ENCODE results near the gene CTIF. TPM values are rescaled to one million over a fixed set of nuclear protein-coding genes. Genes with fewer than 3 reads are reported as not detected.

The CTIF gene
- polyA plus RNA-seq, 2 donors: 11.8 to 22.7 TPM

DNA sequence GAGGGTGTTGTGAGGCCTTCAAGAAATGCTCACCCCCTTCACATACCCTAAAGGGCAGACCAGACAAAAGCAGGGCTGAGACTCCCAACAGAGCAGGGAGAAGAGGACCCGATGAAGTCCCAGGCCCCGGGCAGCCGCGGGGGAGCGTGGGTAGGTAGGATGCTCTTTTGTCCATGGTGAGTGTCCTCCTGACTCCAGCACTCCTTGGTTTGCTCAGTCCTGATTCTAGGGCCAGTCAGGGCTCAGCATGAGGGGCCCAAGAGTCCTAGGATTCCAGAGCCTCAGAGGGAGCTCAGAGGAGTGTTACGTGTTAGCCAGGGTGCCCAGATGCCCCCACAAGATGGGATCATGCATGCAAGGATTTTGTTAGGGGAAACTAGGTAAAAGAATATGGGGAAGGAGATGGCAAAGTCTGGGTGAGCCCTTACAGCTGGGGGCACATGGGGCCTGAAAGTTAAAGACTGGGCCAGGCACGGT is 347.1 kb downstream of the CTIF start:
- Histone ChIP-seq H3K9me3 (ENCODE audit: control insufficient read depth in 2 of 2, insufficient read depth in 1 of 2, low read depth in 1 of 2, low read length in 1 of 2) (peaks cover 0 to 2% of the 10 kb centered on the region in 2 donors), H3K4me1 (ENCODE audit: control insufficient read depth in 2 of 2, insufficient read depth in 2 of 2, low read length in 1 of 2) (no peaks in the 10 kb centered on the region), H3K4me3 (ENCODE audit: low read depth in 1 of 2, low read length in 2 of 2) (no peak overlapping the region), H3K27ac (ENCODE audit: low read depth in 2 of 2, low read length in 1 of 2) (no peak overlapping the region), H3K36me3 (ENCODE audit: control insufficient read depth in 2 of 2, insufficient read depth in 2 of 2, low read length in 1 of 2) (no peaks in the 10 kb centered on the region), H3K27me3 (ENCODE audit: control insufficient read depth in 1 of 2, insufficient read depth in 2 of 2, low read length in 2 of 2) (no peaks in the 10 kb centered on the region)
- 91 to 95% methylated on average over 7 of the region's 7 CpGs for WGBS, 2 donors

DNA sequence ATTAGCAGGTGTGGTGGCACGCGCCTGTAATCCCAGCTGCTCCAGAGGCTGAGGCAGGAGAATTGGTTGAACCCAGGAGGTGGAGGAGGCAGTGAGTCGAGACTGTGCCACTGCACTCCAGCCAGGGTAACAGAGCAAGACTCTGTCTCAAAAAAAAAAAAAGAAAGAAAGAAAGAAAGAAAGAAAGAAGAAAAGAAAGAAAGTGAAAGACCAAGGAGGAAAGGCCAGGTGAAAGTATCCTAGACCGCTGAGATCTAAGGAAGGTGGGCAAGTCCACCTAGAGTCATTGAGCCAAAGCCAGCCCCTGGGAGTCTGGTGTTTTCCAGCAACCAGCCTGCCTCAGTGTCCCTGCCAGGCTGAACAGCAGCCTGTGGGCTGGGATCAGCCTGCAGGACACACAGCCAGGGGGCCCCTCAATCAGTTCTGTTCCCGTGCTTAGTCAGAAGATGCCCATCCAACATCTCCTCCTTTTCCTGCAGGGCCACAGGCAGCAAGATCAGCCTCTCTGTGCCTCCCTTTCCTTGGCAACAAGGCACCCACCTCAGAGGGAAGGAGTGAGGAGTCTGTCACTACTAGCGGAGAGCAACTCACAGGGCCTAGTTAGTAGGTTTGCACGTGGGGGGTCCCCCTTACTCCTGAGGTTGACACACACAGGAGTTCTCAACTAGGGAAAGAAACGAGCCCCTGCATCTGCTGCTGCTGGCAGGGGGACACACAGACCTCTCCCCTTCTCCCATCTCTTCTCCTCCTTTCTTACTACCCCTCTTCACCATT is 347.9 kb downstream of the CTIF start:
- 90 to 91% methylated on average over 8 of the region's 8 CpGs for WGBS, 2 donors
- Histone ChIP-seq H3K36me3 (ENCODE audit: control insufficient read depth in 2 of 2, insufficient read depth in 2 of 2, low read length in 1 of 2) (no peaks in the 10 kb centered on the region), H3K4me3 (ENCODE audit: low read depth in 1 of 2, low read length in 2 of 2) (no peak overlapping the region), H3K27me3 (ENCODE audit: control insufficient read depth in 1 of 2, insufficient read depth in 2 of 2, low read length in 2 of 2) (no peaks in the 10 kb centered on the region), H3K27ac (ENCODE audit: low read depth in 2 of 2, low read length in 1 of 2) (no peak overlapping the region), H3K9me3 (ENCODE audit: control insufficient read depth in 2 of 2, insufficient read depth in 1 of 2, low read depth in 1 of 2, low read length in 1 of 2) (peaks cover 0 to 2% of the 10 kb centered on the region in 2 donors), H3K4me1 (ENCODE audit: control insufficient read depth in 2 of 2, insufficient read depth in 2 of 2, low read length in 1 of 2) (no peaks in the 10 kb centered on the region)

DNA sequence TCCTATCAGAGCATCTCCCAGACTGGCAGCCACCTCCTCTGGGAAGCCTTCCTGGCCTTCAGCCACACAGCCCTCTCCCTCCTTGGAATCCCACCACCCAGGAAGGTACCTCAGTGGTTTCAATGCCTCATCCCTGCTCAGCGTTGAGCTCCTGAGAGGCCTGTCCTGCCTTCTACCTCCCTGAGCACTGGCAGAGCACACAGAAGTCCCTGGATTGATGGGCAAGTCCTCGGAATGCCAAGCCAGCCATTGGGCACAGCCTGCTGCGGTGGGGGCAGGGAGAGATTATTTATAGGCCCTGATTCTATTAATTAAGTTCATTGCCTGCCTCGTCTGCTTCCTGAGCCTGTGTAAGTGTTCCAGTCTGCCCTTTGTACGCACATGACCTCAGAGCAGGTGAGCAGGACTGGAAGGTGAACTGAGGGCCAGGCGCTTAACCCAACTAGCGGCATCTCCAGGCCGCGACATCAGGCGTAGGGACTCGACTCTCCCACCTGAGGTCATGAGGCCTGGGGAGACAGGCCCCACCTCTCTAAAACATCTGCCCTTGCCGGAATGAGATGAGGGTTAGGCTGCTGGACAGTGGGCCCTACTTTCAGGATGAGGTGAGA is 348.6 kb downstream of the CTIF start:
- Histone ChIP-seq H3K36me3 (ENCODE audit: control insufficient read depth in 2 of 2, insufficient read depth in 2 of 2, low read length in 1 of 2) (no peaks in the 10 kb centered on the region), H3K4me1 (ENCODE audit: control insufficient read depth in 2 of 2, insufficient read depth in 2 of 2, low read length in 1 of 2) (peaks cover 0 to 4% of the 10 kb centered on the region in 2 donors), H3K4me3 (ENCODE audit: low read depth in 1 of 2, low read length in 2 of 2) (no peak overlapping the region), H3K9me3 (ENCODE audit: control insufficient read depth in 2 of 2, insufficient read depth in 1 of 2, low read depth in 1 of 2, low read length in 1 of 2) (peaks cover 0 to 2% of the 10 kb centered on the region in 2 donors), H3K27me3 (ENCODE audit: control insufficient read depth in 1 of 2, insufficient read depth in 2 of 2, low read length in 2 of 2) (no peaks in the 10 kb centered on the region), H3K27ac (ENCODE audit: low read depth in 2 of 2, low read length in 1 of 2) (no peak overlapping the region)
- 90 to 94% methylated on average over 12 of the region's 12 CpGs for WGBS, 2 donors

- H3K9me3 ChIP-seq (ENCODE audit: control insufficient read depth in 2 of 2, insufficient read depth in 1 of 2, low read depth in 1 of 2, low read length in 1 of 2): peaks cover 0 to 2% of the 10 kb centered on the region in 2 donors
- no peaks in the 10 kb centered on the region for H3K36me3 ChIP-seq (ENCODE audit: control insufficient read depth in 2 of 2, insufficient read depth in 2 of 2, low read length in 1 of 2)
- WGBS, 2 donors: 86% methylated on average over 18 of the region's 18 CpGs
- H3K4me1 ChIP-seq (ENCODE audit: control insufficient read depth in 2 of 2, insufficient read depth in 2 of 2, low read length in 1 of 2): peaks cover 0 to 9% of the 10 kb centered on the region in 2 donors
- no peak overlapping the region for H3K4me3 ChIP-seq (ENCODE audit: low read depth in 1 of 2, low read length in 2 of 2)
- H3K27ac ChIP-seq (ENCODE audit: low read depth in 2 of 2, low read length in 1 of 2): no peak overlapping the region
- H3K27me3 ChIP-seq (ENCODE audit: control insufficient read depth in 1 of 2, insufficient read depth in 2 of 2, low read length in 2 of 2): no peaks in the 10 kb centered on the region
Measured at GRCh38 chr18:48887905-48888772, 349.3 kb downstream of the CTIF start.

- peaks cover 3 to 15% of the 10 kb centered on the region in 2 donors for H3K4me1 ChIP-seq (ENCODE audit: control insufficient read depth in 2 of 2, insufficient read depth in 2 of 2, low read length in 1 of 2)
- H3K27ac ChIP-seq (ENCODE audit: low read depth in 2 of 2, low read length in 1 of 2): no peak overlapping the region
- H3K36me3 ChIP-seq (ENCODE audit: control insufficient read depth in 2 of 2, insufficient read depth in 2 of 2, low read length in 1 of 2): no peaks in the 10 kb centered on the region
Measured at GRCh38 chr18:48888773-48889080, 349.9 kb downstream of the CTIF start.

DNA sequence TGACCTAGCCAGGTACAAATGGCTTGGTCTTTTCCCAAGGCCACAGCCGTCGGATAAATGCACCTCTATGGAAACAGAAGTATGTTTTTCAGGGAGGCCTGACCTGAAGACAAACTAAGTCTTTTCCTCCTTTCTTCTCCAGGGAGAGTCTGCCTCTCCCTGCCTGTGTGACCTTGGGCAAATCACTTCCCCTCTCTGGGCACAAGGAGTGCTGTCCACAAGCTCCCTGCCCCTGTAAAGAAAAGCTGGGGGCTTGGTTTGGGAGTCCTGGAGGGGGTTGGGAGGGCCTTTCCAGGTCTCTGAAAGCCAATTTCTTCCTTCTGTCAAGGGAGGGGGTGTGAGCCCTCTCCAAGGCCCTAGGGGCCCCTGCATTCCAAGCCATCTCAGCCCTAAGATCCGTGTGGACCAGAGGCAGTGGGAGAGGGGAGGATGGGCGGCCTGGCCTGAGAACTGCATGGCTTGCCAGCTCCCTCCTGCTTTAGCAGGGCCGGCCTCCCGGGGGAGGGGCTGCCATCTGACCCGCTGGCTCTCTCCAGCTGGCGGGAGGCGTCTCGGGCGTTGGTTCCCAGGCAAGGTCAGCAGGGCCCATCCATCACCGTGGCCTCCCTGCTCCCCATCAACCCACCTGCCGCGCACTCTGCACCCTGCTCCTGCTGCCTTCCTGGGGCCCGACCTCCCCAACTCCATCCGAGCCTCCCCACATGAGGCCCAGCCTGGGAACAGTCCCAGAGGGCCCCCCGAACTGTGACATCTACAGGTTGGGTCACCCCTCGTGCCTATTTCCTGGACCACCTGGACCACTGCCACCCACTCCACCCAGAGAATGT is 350.5 kb downstream of the CTIF start:
- Histone ChIP-seq H3K4me1 (ENCODE audit: control insufficient read depth in 2 of 2, insufficient read depth in 2 of 2, low read length in 1 of 2) (peaks cover 5 to 18% of the 10 kb centered on the region in 2 donors), H3K9me3 (ENCODE audit: control insufficient read depth in 2 of 2, insufficient read depth in 1 of 2, low read depth in 1 of 2, low read length in 1 of 2) (peaks cover 0 to 2% of the 10 kb centered on the region in 2 donors), H3K4me3 (ENCODE audit: low read depth in 1 of 2, low read length in 2 of 2) (no peak overlapping the region), H3K36me3 (ENCODE audit: control insufficient read depth in 2 of 2, insufficient read depth in 2 of 2, low read length in 1 of 2) (no peaks in the 10 kb centered on the region), H3K27ac (ENCODE audit: low read depth in 2 of 2, low read length in 1 of 2) (no peak overlapping the region), H3K27me3 (ENCODE audit: control insufficient read depth in 1 of 2, insufficient read depth in 2 of 2, low read length in 2 of 2) (no peaks in the 10 kb centered on the region)
- WGBS, 2 donors: 67 to 72% methylated on average over 18 of the region's 18 CpGs

More at GRCh38 chr18:48888773-48889080, 349.9 kb downstream of the CTIF start:
- Histone ChIP-seq H3K4me3 (ENCODE audit: low read depth in 1 of 2, low read length in 2 of 2) (no peak overlapping the region), H3K27me3 (ENCODE audit: control insufficient read depth in 1 of 2, insufficient read depth in 2 of 2, low read length in 2 of 2) (no peaks in the 10 kb centered on the region), H3K9me3 (ENCODE audit: control insufficient read depth in 2 of 2, insufficient read depth in 1 of 2, low read depth in 1 of 2, low read length in 1 of 2) (peaks cover 0 to 2% of the 10 kb centered on the region in 2 donors)
- WGBS, 2 donors: 86 to 87% methylated on average over 5 of the region's 5 CpGs

GRCh38 chr18:48889981-48890762 is 351.3 kb downstream of the CTIF start:
- Histone ChIP-seq H3K4me1 (ENCODE audit: control insufficient read depth in 2 of 2, insufficient read depth in 2 of 2, low read length in 1 of 2) (peaks cover 5 to 18% of the 10 kb centered on the region in 2 donors), H3K36me3 (ENCODE audit: control insufficient read depth in 2 of 2, insufficient read depth in 2 of 2, low read length in 1 of 2) (no peaks in the 10 kb centered on the region), H3K4me3 (ENCODE audit: low read depth in 1 of 2, low read length in 2 of 2) (no peak overlapping the region), H3K27me3 (ENCODE audit: control insufficient read depth in 1 of 2, insufficient read depth in 2 of 2, low read length in 2 of 2) (no peaks in the 10 kb centered on the region), H3K27ac (ENCODE audit: low read depth in 2 of 2, low read length in 1 of 2) (no peak overlapping the region), H3K9me3 (ENCODE audit: control insufficient read depth in 2 of 2, insufficient read depth in 1 of 2, low read depth in 1 of 2, low read length in 1 of 2) (peaks cover 0 to 2% of the 10 kb centered on the region in 2 donors)
- WGBS, 2 donors: 96 to 97% methylated on average over 13 of the region's 13 CpGs

DNA sequence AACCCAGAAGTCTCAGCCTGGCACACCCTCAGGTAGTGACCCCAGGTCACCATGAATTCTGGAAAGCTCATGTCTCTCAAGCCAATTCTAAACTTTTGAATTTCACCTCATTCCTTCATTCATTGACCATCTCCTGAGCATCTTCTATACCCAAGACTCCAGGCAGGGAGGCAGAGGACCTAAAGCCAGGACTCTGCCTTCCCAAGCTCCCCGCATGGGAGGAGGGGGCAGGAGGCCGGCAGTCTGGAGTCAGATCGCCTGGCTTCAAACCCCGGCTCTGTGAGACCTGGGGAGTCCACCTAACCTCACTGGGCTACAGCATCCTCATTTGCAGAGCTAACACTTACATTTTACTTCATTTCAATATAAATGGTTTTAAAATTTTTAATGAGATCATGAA is 352.9 kb downstream of the CTIF start:
- Histone ChIP-seq H3K27ac (ENCODE audit: low read depth in 2 of 2, low read length in 1 of 2) (no peak overlapping the region), H3K36me3 (ENCODE audit: control insufficient read depth in 2 of 2, insufficient read depth in 2 of 2, low read length in 1 of 2) (no peaks in the 10 kb centered on the region), H3K4me1 (ENCODE audit: control insufficient read depth in 2 of 2, insufficient read depth in 2 of 2, low read length in 1 of 2) (peaks cover 5 to 18% of the 10 kb centered on the region in 2 donors), H3K4me3 (ENCODE audit: low read depth in 1 of 2, low read length in 2 of 2) (no peak overlapping the region), H3K9me3 (ENCODE audit: control insufficient read depth in 2 of 2, insufficient read depth in 1 of 2, low read depth in 1 of 2, low read length in 1 of 2) (peaks cover 0 to 2% of the 10 kb centered on the region in 2 donors), H3K27me3 (ENCODE audit: control insufficient read depth in 1 of 2, insufficient read depth in 2 of 2, low read length in 2 of 2) (no peaks in the 10 kb centered on the region)
- WGBS, 2 donors: 88 to 91% methylated on average over 4 of the region's 4 CpGs
